ENCODE data around the gene TTC28. TPM values are rescaled to one million over a fixed set of nuclear protein-coding genes. Genes with fewer than 3 reads are reported as not detected.

The TTC28 gene
- polyA plus RNA-seq, 1 donor from 2014 or later: 14.8 TPM

- no peak overlapping the region for H3K27ac ChIP-seq (ENCODE audit: low read length)
- H2AFZ ChIP-seq (ENCODE audit: low read depth, low read length): no peak overlapping the region
- no peaks in the 10 kb centered on the region for H4K20me1 ChIP-seq (ENCODE audit: insufficient read depth)
- no peaks in the 10 kb centered on the region for H3K9me3 ChIP-seq (ENCODE audit: low read length)
- no peaks in the 10 kb centered on the region for H3K27me3 ChIP-seq (ENCODE audit: insufficient read depth, low read depth, low read length)
- H3K9me2 ChIP-seq (ENCODE audit: insufficient read depth, low read length): no peaks in the 10 kb centered on the region
- no peaks in the 10 kb centered on the region for H3F3A ChIP-seq (ENCODE audit: insufficient read depth, low read length, poor library complexity, severe bottlenecking)
- no peak overlapping the region for H3K9ac ChIP-seq (ENCODE audit: low read length)
- H3K4me2 ChIP-seq (ENCODE audit: low read length): no peak overlapping the region
- H3K4me3 ChIP-seq (ENCODE audit: low read length): no peak overlapping the region
- H3K79me2 ChIP-seq (replicated peaks; ENCODE audit: insufficient read depth, low read length): no peaks in the 10 kb centered on the region
- H3K36me3 ChIP-seq (ENCODE audit: insufficient read depth, low read length): no peaks in the 10 kb centered on the region
- TF ChIP-seq SMC3 (conservative IDR thresholded peaks at IDR 0.05; ENCODE audit: poor library complexity) (no peak), TAF1 (IDR thresholded peaks at IDR 0.05; ENCODE audit: low read depth) (no peak), EP300 (conservative IDR thresholded peaks at IDR 0.05; ENCODE audit: poor library complexity, severe bottlenecking) (no peak), RAD21 (conservative IDR thresholded peaks at IDR 0.05) (no peak), MXI1 (conservative IDR thresholded peaks at IDR 0.05; ENCODE audit: poor library complexity, severe bottlenecking) (no peak), POLR2AphosphoS5 (IDR thresholded peaks at IDR 0.05) (no peak), EZH2 (IDR thresholded peaks at IDR 0.05; ENCODE audit: borderline replicate concordance, insufficient read depth, low read length, poor library complexity, severe bottlenecking) (no peak)
- TF ChIP-seq, protein P1, sequence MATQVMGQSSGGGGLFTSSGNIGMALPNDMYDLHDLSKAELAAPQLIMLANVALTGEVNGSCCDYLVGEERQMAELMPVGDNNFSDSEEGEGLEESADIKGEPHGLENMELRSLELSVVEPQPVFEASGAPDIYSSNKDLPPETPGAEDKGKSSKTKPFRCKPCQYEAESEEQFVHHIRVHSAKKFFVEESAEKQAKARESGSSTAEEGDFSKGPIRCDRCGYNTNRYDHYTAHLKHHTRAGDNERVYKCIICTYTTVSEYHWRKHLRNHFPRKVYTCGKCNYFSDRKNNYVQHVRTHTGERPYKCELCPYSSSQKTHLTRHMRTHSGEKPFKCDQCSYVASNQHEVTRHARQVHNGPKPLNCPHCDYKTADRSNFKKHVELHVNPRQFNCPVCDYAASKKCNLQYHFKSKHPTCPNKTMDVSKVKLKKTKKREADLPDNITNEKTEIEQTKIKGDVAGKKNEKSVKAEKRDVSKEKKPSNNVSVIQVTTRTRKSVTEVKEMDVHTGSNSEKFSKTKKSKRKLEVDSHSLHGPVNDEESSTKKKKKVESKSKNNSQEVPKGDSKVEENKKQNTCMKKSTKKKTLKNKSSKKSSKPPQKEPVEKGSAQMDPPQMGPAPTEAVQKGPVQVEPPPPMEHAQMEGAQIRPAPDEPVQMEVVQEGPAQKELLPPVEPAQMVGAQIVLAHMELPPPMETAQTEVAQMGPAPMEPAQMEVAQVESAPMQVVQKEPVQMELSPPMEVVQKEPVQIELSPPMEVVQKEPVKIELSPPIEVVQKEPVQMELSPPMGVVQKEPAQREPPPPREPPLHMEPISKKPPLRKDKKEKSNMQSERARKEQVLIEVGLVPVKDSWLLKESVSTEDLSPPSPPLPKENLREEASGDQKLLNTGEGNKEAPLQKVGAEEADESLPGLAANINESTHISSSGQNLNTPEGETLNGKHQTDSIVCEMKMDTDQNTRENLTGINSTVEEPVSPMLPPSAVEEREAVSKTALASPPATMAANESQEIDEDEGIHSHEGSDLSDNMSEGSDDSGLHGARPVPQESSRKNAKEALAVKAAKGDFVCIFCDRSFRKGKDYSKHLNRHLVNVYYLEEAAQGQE (IDR thresholded peaks at IDR 0.05; ENCODE audit: borderline replicate concordance): no peak
- TF ChIP-seq, protein P2, sequence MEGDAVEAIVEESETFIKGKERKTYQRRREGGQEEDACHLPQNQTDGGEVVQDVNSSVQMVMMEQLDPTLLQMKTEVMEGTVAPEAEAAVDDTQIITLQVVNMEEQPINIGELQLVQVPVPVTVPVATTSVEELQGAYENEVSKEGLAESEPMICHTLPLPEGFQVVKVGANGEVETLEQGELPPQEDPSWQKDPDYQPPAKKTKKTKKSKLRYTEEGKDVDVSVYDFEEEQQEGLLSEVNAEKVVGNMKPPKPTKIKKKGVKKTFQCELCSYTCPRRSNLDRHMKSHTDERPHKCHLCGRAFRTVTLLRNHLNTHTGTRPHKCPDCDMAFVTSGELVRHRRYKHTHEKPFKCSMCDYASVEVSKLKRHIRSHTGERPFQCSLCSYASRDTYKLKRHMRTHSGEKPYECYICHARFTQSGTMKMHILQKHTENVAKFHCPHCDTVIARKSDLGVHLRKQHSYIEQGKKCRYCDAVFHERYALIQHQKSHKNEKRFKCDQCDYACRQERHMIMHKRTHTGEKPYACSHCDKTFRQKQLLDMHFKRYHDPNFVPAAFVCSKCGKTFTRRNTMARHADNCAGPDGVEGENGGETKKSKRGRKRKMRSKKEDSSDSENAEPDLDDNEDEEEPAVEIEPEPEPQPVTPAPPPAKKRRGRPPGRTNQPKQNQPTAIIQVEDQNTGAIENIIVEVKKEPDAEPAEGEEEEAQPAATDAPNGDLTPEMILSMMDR (IDR thresholded peaks at IDR 0.05; ENCODE audit: poor library complexity, severe bottlenecking): no peak
Measured at GRCh38 chr22:28230671-28231070, 449.0 kb downstream of the TTC28 start.

DNA sequence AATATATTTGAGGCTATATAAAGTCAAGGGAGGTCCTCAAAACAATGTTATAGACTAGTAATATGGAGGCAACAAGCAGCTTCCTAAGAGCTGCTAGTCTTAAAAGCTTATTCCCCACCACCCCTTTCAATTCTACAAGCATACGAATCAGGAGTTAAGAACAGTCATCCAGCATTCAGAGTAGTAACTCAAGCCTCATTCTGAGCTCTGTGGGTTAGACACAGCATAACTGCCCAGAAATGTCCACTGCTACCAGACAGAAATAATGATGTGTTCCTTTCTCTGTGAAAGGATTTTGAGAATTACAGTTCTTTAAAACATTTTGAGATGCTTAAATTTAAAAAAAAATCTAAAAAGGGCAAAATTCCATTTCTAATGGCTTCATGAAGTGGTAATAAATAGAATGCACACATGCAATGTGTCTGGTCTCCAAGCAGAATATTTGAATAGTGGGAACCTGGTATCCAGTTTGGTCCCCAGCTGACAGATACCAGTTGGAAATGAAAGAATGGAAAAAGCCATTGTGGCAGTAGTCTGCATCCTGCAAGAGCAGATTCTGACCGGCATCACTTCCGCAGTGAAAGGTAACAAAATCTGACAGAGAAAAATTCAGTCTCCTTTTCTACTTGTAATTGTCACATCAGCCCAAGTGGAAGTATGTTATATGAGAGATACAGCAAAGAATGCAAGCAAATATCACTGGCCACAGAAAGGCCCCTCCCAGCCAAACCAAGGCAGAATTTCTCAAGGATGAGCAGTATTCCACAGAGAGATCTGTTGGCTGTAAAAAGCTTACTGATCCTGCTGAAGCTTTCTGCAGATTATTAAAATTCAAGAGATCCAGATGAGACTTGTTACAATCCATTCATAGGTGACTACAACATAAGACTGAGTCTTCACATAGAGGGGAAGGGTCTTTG, 449.8 kb downstream of the TTC28 start:
- Histone ChIP-seq H3K79me2 (replicated peaks; ENCODE audit: insufficient read depth, low read length) (no peaks in the 10 kb centered on the region), H3F3A (ENCODE audit: insufficient read depth, low read length, poor library complexity, severe bottlenecking) (no peaks in the 10 kb centered on the region), H3K9me3 (ENCODE audit: low read length) (no peaks in the 10 kb centered on the region), H3K9ac (ENCODE audit: low read length) (no peak overlapping the region), H3K9me2 (ENCODE audit: insufficient read depth, low read length) (no peaks in the 10 kb centered on the region), H3K4me2 (ENCODE audit: low read length) (no peak overlapping the region), H3K4me3 (ENCODE audit: low read length) (no peak overlapping the region), H4K20me1 (ENCODE audit: insufficient read depth) (no peaks in the 10 kb centered on the region), H2AFZ (ENCODE audit: low read depth, low read length) (no peak overlapping the region), H3K36me3 (ENCODE audit: insufficient read depth, low read length) (no peaks in the 10 kb centered on the region), H3K27ac (ENCODE audit: low read length) (no peak overlapping the region), H3K27me3 (ENCODE audit: insufficient read depth, low read depth, low read length) (no peaks in the 10 kb centered on the region)
- TF ChIP-seq, protein P1 (IDR thresholded peaks at IDR 0.05; ENCODE audit: borderline replicate concordance): no peak
- TF ChIP-seq EP300 (conservative IDR thresholded peaks at IDR 0.05; ENCODE audit: poor library complexity, severe bottlenecking) (no peak), POLR2AphosphoS5 (IDR thresholded peaks at IDR 0.05) (no peak), MXI1 (conservative IDR thresholded peaks at IDR 0.05; ENCODE audit: poor library complexity, severe bottlenecking) (no peak), SMC3 (conservative IDR thresholded peaks at IDR 0.05; ENCODE audit: poor library complexity) (no peak), RAD21 (conservative IDR thresholded peaks at IDR 0.05) (no peak), TAF1 (IDR thresholded peaks at IDR 0.05; ENCODE audit: low read depth) (no peak)
- TF ChIP-seq, protein P2 (IDR thresholded peaks at IDR 0.05; ENCODE audit: poor library complexity, severe bottlenecking): no peak

Measured in neural cell (in vitro differentiated cells).